GM12875 (cell line): ENCODE results near the gene TRIP12.
"Not testable (repeated sequence)": the region's sequence is repeated elsewhere in the genome, so short reads cannot be mapped to it uniquely, and the experiment has no call there.

ENCODE experiments used
- H3K4me3 ChIP-seq: one replicate; pipeline ENCODE4 v1.5.1; 2011; ENCODE audit warnings: low read depth, low read length, control low read depth
- CTCF ChIP-seq: IDR thresholded peaks from 2 replicates; pipeline ENCODE4 v1.5.1; 2011; ENCODE audit warnings: low read depth, mild to moderate bottlenecking, control low read depth, inconsistent platforms, low read length, moderate library complexity, borderline replicate concordance; ENCODE audit not compliant: insufficient read depth

Gene TRIP12

GRCh38 chr2:229849073-229849472, 72.7 kb downstream of the TRIP12 start:
- no peak for TF ChIP-seq CTCF
- no peak overlapping the region for H3K4me3 ChIP-seq

GRCh38 chr2:229843613-229844012, 78.2 kb downstream of the TRIP12 start:
- H3K4me3 ChIP-seq, result no peak overlapping the region
- no peak for TF ChIP-seq CTCF

DNA sequence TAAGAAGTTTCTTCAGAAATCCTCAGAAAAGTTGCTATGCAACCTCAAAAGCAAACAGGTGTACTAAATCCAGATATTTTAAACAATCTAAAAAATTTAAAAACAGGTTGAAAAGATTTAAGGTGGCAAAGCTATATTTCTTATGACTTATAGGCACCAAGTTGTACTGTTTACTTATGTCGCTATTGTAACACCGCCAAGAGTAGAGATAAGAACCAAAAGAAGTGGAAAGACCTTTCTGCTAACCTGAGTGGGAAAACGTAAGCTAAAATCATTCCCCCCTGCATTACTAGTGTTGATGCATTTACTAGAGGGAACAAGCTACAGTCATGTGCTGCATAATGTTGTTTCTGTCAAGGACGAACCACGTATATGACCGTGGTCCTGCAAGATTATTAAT, 83.1 kb downstream of the TRIP12 start:
- no peak for TF ChIP-seq CTCF
- no peak overlapping the region for H3K4me3 ChIP-seq

GRCh38 chr2:229836847-229837246, 85.0 kb downstream of the TRIP12 start:
- no peak for TF ChIP-seq CTCF
- H3K4me3 ChIP-seq, result no peak overlapping the region

DNA sequence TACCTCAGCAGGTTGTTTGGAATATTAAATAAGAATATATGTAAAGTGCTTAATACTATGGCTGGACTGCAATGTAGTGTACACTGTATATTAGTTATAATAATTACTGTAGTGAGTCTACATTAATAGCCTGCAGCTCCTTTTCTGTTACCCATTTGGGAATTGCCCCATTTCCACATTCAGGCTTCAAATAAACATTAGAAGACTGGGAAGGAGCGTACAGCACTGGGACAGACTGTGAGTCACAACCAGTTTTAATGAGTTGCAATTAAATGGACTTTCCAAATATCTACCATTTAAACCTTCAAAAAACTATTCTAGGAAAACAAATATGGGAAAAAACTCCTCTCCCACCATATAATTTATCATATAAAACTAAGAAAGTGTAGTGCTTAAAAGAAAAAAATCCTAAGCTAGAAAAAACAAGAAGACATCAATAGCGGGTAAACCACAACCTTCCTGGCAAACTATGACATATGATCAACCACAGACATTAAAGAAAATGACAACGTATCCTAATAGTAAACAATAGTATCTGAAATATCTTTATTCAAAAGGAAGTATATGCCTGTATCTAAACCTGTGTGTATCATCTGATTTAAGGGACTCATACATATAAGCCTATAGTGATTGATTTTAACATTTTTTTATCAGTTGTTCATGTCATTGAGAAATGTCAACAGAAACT, 86.1 kb downstream of the TRIP12 start:
- TF ChIP-seq CTCF, result no peak
- H3K4me3 ChIP-seq, result no peak overlapping the region

DNA sequence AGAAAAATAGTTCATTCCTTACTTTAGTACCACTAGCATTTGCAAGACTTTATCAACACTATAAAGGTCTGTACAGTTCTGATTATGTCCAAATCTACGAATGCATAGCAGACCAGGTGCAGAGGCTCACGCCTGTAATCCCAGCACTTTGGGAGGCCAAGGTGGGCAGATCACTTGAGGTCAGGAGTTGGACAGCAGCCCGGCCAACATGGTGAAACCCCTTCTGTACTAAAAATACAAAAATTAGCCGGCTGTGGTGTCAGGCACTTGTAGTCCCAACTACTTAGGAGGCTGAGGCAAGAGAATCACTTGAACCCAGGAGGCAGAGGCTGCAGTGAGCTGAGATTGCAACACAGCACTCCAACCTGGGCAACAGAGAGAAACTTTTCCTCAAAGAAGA, 87.4 kb downstream of the TRIP12 start:
- H3K4me3 ChIP-seq, result not testable (repeated sequence)

DNA sequence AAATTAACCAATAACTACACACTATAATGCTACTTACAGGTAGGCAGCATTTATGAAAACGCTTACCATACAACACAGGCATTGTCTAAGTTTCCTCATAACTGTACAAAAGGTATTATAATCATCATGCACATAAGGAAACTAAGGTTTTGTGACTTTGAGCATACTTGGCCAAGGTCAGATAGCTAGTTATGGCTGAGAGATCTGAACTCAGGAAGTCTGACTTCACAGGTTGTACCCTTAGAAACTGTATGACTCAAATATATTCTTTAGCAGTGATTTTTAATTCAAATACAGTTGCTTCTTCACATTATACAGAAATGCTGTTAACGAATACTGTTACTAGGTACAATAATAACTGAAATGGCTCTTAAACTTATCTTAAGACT, 89.3 kb downstream of the TRIP12 start:
- no peak overlapping the region for H3K4me3 ChIP-seq
- TF ChIP-seq CTCF, result no peak

DNA sequence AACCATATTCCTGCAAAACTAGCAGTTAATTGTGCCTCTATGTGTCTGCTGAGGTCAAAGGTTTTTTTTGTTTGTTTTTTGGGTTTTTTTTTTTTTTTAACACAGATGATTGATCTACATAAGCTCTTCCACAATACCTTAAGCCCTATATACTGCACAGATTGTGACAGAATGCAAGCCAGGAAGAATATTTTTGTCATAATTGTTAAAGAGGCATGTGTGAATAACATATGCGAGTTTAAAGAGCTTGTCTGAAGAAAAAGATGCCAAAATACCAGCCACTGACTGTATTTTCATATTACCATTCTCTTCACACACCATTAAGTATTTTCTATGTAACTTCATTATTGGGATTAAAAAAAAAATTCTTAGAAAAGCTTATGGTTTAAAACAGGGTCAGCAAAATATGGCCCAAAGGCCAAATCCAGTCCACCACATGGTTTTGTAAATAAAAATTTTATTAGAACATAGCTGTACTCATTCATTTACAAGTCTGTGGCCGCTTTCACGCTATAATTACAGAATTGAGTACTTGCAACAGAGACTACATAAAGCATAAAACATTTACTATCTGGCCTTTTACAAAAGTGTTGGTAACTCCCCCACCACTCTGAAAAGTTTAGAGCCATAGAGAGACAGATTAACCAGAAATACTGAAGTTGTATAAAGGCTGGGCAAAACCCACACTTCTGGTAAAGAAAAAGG, 89.9 kb downstream of the TRIP12 start:
- no peak for TF ChIP-seq CTCF
- no peak overlapping the region for H3K4me3 ChIP-seq
